Measurements from ENCODE around the gene DMRTC2. TPM values are rescaled to one million over a fixed set of nuclear protein-coding genes. Genes with fewer than 3 reads are reported as not detected.

Gene DMRTC2
- total and polyA plus RNA-seq, 2 of the 8 experiments (the other 6 are each of a cell fraction or from before 2014, with no cell fraction given): not detected

DNA sequence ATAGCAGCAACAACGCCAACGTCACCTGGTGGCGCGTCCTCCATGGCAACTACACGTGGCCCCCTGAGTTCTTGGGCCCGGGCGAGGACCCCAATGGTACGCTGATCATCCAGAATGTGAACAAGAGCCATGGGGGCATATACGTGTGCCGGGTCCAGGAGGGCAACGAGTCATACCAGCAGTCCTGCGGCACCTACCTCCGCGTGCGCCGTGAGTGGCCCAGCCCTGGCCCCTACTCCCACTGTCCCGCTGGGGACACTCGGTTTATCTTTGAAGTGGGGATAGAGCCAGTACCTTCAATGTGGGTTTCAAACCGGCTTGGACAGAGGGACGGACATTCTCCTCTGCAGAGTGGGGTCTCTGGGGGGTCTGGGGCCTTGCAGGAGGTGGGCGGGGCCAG, 34.2 kb downstream of the DMRTC2 start:
- 0 out of 2 replicates have a peak overlapping the region, but pooled peaks have one; percentile 39 for H2BK12ac ChIP-seq (ENCODE audit: low read depth, low read length)
- CTCF ChIA-PET (ENCODE audit: partially characterized antibody): no interaction called here

More for the DNA sequence above, 34.2 kb downstream of the DMRTC2 start:
- Histone ChIP-seq H3K27me3 (replicated peaks in 1 of 4; ENCODE audit: control insufficient read depth in 3 of 4, extremely low read depth in 1 of 4, insufficient read depth in 3 of 4, low read length in 3 of 4) (peaks cover 1 to 19% (median 17%) of the 10 kb centered on the region in 4 experiments; a peak in 6 of 7 replicates), H3K36me3 (ENCODE audit: control insufficient read depth in 2 of 4, insufficient read depth in 4 of 4, low read length in 3 of 4) (no peaks in the 10 kb centered on the region), H4K20me1 (replicated peaks in 1 of 2; ENCODE audit: control insufficient read depth in 1 of 2, insufficient read depth in 2 of 2, low read length in 2 of 2) (no peaks in the 10 kb centered on the region), H3K18ac (ENCODE audit: extremely low read depth, low read length) (no peak overlapping the region), H3K27ac (ENCODE audit: low read depth, low read length) (no peak overlapping the region), H3K4me2 (ENCODE audit: insufficient read depth in 1 of 2, low read depth in 2 of 2, low read length in 2 of 2) (no peak overlapping the region), H3K79me1 (ENCODE audit: low read depth, low read length) (no peaks in the 10 kb centered on the region), H3K23me2 (ENCODE audit: low read depth, low read length) (peaks cover 13% of the 10 kb centered on the region; the same call in 1 of the 2 replicates), H3K9me3 (ENCODE audit: insufficient read depth in 2 of 2, low read depth in 1 of 2, low read length in 1 of 2) (no peaks in the 10 kb centered on the region), H3K4me3 (ENCODE audit: extremely low read depth in 1 of 4, insufficient read depth in 2 of 4, low read depth in 3 of 4, low read length in 4 of 4) (no peak overlapping the region), H3K56ac (replicated peaks; ENCODE audit: insufficient read length, low read depth, low read length) (no peak overlapping the region), H3K79me2 (ENCODE audit: control insufficient read depth in 1 of 2, insufficient read depth in 2 of 2, low read length in 2 of 2) (no peaks in the 10 kb centered on the region), H3K14ac (ENCODE audit: insufficient read length) (no peak overlapping the region), H3K4me1 (replicated peaks in 1 of 4; ENCODE audit: control insufficient read depth in 3 of 4, insufficient read depth in 4 of 4, low read length in 3 of 4) (peaks cover 0 to 5% (median 2%) of the 10 kb centered on the region in 4 experiments; a peak in 5 of 7 replicates), H2AFZ (ENCODE audit: low read length) (no peak overlapping the region), H2BK20ac (ENCODE audit: low read length) (no peak overlapping the region), H2BK5ac (ENCODE audit: low read depth, low read length) (no peak overlapping the region), H2AK5ac (ENCODE audit: low read depth, low read length) (no peak overlapping the region), H3K4ac (replicated peaks; ENCODE audit: insufficient read length, low read depth, low read length) (no peak overlapping the region), H4K5ac (ENCODE audit: insufficient read length, low read depth, low read length) (no peak overlapping the region), H2BK15ac (ENCODE audit: low read length) (no peak overlapping the region), H4K8ac (ENCODE audit: extremely low read depth, insufficient read depth, low read length) (no peak overlapping the region), H3K9ac (replicated peaks in 1 of 4; ENCODE audit: extremely low read depth in 1 of 4, low read depth in 3 of 4, low read length in 3 of 4) (no peak overlapping the region), H3K23ac (ENCODE audit: insufficient read length) (no peak overlapping the region), H4K91ac (replicated peaks; ENCODE audit: insufficient read length, low read length) (no peak overlapping the region), H2BK120ac (replicated peaks; ENCODE audit: low read depth, low read length) (no peak overlapping the region)
- no peak for TF ChIP-seq JUN (IDR thresholded peaks at IDR 0.05; ENCODE audit: low read depth, low read length)
- TF ChIP-seq POU5F1 (IDR thresholded peaks at IDR 0.05; ENCODE audit: low read depth, low read length): no peak
- no peak for TF ChIP-seq TAF1 (IDR thresholded peaks at IDR 0.05; ENCODE audit: low read depth, low read length)
- no peak for TF ChIP-seq EZH2 (IDR thresholded peaks at IDR 0.05; ENCODE audit: low read depth, low read length, severe bottlenecking)
- no peak for TF ChIP-seq CBX8 (IDR thresholded peaks at IDR 0.05; ENCODE audit: borderline replicate concordance, low read depth, low read length)
- TF ChIP-seq CREB1 (IDR thresholded peaks at IDR 0.05): no peak
- TF ChIP-seq TEAD4 (IDR thresholded peaks at IDR 0.05; ENCODE audit: low read depth, low read length): no peak
- no peak for TF ChIP-seq CHD1 (IDR thresholded peaks at IDR 0.05; ENCODE audit: low read depth, low read length)
- TF ChIP-seq CHD2 (IDR thresholded peaks at IDR 0.05; ENCODE audit: low read length): no peak
- no peak for TF ChIP-seq KDM1A (IDR thresholded peaks at IDR 0.05; ENCODE audit: borderline replicate concordance, low read length)
- no peak for TF ChIP-seq BRCA1 (IDR thresholded peaks at IDR 0.05; ENCODE audit: low read depth, low read length)
- no peak for TF ChIP-seq TAF7 (optimal IDR thresholded peaks at IDR 0.05; ENCODE audit: borderline replicate concordance, low read depth, low read length)
- no peak for TF ChIP-seq JUND (IDR thresholded peaks at IDR 0.05; ENCODE audit: low read length)
- TF ChIP-seq PHF8 (conservative IDR thresholded peaks at IDR 0.05; ENCODE audit: low read depth, low read length): no peak
- no peak for TF ChIP-seq NANOG (IDR thresholded peaks at IDR 0.05; ENCODE audit: insufficient read depth, low read depth, low read length, poor library complexity, severe bottlenecking)
- POLR2A ChIA-PET (ENCODE audit: partially characterized antibody): interaction anchor here (2.8 to 9.0 kb wide), 2 partner anchors 14 to 19 kb away, joined by 13 to 151 read pairs; partner anchors contain the start of gene RPS19
- no peak for FAIRE-seq
- DNase-seq (ENCODE audit: low read depth in 1 of 2, low spot score in 2 of 2): no peak
- 88% methylated on average over 21 of the region's 21 CpGs; no CpG with 5 or more reads in 1 of the 2 experiments for WGBS, 2 experiments (ENCODE audit: extremely low coverage in 1 of 2, insufficient coverage in 1 of 2, insufficient read length in 1 of 2, insufficient replicate concordance in 2 of 2, low coverage in 1 of 2, low lambda C conversion rate in 2 of 2, missing lambda C conversion rate in 1 of 2)
